GOT3 (cell line): ENCODE results near the gene RPS6KA3.
A peak's percentile ranks its signal among the peaks of the same experiment; 100 is the strongest.

Experiments used
- DNase-seq: peaks from one replicate; lab custom pipeline; 2025; ENCODE audit warnings: mixed read lengths; lab: John Stamatoyannopoulos, UW

Gene RPS6KA3

DNA sequence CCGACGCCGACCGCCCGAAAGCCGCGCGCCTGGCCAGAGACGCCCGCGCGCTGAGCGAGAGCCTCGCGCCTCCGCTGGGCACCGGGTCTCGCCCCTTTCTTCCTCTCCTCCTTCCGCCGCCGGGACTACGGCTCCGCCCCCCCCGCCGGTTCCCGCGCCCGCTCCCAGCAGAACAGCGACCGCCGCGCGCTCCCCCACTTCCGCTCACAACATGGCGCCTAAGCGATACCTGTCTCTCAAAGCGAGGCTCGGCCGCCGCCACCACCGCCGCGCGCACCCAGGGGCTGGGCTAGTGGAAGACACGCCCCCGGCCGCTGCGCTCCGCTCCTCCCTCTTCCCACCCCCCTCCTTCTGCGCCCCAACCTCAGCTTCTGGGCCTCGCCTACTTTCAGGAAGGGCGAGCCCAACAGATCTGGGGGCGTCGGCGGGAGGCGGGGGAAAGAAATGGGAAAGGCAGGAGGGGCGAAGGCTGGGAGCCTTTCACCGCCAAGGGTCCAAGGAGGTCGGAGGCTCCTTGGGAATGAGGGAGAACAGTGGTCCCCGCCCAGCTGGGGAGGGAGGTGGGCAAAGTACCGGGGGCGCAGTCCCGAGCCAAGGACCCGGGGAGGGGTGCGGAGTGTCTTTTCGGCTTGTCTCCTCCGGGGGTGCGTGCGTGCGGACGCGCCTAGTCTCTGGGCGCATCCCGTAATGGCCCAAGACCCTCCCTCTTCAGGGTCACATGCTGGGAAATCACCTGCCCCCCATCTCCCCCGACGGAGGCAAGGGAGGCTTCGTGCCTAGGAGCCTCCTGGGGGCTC lies at the start of gene RPS6KA3:
Gene RPS6KA3 (minus strand): TSS at position 100 of the 797 bp plus-strand sequence. CDS start 277 bp downstream, outside the sequence.
- peak; percentile 55 for DNase-seq

GRCh38 chrX:20315140-20315539 lies 48.4 kb upstream of the RPS6KA3 start:
- no peak for DNase-seq

- DNase-seq: no peak
These were observed 47.2 kb upstream of the RPS6KA3 start for GRCh38 chrX:20313899-20314298.

- no peak for DNase-seq
These were observed 45.3 kb upstream of the RPS6KA3 start for GRCh38 chrX:20312018-20312417.

- no peak for DNase-seq
These were observed 44.8 kb upstream of the RPS6KA3 start for GRCh38 chrX:20311505-20311904.

DNA sequence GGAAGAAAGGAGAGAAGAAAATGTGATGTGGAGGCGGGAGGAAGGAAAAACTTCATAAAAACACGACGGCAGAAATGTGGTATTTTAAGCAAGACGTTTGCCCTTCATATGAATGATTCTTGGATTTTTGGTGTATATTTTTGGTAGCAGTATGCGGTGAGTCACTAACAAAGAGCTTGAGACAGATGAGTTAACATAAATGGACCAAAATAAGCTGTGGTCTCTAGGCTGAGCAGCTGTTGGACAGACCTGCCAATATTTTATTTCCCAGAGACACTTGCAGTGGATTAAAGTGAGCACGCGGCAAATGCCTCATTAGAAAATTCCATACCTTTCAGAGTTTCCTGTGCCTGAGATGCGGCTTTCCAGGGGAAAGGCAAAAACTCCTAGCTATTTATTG lies 43.1 kb upstream of the RPS6KA3 start:
- DNase-seq: no peak

GRCh38 chrX:20306668-20307067 lies 40.0 kb upstream of the RPS6KA3 start:
- DNase-seq: no peak

DNA sequence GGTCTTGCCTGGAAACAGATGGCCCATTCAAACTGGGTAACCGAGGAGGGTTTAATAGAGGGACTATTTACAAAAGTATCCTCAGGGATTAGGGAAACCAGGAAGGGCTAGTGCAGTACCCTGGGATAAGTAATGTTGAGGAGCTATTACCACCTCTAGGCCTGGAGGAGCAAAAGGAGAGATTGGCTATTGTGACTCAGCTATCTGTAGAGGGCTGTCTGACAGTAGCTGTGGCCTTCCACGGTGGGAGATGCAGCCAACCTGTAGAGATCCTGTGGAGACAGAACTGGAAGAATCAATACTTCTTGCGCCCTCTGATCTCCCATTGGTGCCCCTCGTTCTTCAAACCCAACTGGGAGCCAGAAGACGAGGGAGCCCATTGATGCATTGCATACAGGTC lies 34.1 kb upstream of the RPS6KA3 start:
- DNase-seq: no peak

DNA sequence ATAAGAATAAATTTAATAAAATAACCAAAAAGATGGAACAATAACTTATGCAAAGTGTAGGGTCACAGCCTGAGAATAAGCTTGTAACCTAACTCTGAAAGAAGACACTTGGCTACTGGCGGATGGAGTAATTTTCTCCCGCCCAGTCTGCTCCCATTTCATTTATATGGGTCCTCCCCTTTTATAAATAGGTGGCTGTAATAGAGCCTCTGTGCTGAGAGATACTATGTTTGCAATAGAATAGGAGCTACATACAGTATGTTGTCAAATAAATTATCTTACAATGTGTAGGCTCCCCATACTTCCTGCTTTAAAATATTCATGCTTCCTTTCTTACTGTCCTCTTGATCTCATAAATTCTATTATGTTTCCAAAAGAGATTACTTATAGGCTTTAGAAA lies 28.2 kb upstream of the RPS6KA3 start:
- DNase-seq: no peak

- DNase-seq: no peak
These were observed 27.6 kb upstream of the RPS6KA3 start for GRCh38 chrX:20294284-20294683.

DNA sequence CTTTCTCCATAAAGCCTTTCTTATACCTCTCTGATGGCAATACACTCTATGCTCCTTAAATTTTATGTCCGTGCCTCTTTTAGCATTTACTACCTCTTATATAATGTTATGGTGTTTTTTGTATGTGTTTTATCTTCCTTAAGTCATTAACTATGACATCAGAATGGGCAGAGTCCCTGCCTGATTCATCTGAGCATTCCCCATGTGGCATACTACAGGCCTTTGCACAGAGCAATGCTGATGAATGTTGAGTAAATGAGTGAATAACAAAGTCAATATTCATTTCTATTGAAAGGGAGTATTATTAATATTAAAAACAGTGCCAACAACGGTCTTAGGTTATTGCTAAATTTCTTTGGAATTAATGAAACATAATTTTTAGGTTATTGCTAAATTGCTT lies 18.8 kb upstream of the RPS6KA3 start:
- no peak for DNase-seq

DNA sequence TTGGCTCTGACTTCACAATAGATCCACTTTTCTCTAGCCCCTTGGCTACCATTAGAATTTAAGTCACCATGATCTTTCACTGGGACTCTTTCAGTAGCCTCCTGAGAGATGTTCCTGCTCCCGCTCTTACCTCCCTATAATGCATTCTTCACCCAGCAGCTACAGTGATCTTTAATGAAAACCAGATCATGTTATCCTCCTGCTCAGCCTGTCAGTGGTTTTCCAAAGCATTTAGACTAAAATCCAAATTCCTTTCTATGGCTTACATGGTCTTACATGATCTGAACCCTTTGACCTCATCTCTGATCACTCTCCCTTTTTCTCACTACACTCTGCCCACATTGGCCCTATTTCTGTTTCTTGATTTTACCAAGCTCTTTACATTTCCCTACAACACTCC lies 18.3 kb upstream of the RPS6KA3 start:
- DNase-seq: no peak

DNA sequence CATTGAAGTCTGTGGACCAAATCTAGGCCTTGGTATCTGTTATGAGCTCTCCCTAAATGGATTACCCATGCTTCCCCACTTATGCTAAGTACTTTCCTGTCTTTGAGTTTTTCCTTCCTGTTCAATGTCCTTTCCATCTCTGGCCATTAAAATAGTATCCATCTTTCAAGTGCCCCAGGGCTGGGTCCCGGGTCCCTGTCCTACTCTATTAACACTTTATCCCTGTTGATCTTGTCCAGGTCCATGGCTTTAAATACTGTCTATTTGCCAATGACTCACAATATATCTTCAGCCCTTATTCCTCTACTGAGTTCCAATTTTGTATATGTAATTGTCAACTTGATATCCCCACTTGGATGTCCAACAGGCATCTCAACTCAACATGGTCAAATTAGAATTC lies 17.7 kb upstream of the RPS6KA3 start:
- no peak for DNase-seq

DNA sequence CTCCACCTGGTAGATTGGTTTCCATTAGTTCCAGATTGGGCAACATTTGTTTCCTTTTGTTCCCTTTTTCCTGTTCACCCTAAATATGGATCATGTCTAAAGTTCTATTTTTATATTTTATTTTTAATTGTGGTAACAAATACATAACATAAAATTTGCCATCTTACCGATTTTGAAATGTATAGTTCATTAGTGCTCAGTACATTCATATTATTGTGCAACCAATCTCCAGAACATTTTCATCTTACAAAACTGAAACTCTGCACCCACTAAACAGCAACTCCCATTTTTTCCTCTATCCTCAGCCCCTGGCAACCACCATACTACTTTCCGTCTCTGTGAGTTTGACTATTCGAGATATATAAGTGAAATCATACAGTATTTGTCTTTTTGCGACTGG lies 14.2 kb upstream of the RPS6KA3 start:
- DNase-seq: no peak

DNA sequence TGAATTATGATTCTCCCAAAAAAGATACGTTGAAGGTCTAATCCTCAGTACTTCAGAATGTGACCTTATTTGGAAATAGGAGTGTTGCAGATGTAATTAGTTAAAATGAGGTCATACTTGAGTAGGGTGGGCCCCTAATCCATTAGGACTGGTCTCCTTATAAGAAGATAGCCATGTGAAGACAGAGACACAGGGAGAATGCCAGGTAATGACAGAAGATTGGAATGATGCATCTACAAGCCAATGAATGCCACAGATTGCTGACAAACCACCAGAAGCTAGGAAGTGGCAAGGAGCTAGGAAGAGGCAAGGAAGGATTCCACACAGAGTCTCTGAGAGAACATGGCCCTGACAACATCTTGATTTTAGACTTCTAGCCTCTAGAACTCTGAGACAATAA lies 7.4 kb upstream of the RPS6KA3 start:
- no peak for DNase-seq

DNA sequence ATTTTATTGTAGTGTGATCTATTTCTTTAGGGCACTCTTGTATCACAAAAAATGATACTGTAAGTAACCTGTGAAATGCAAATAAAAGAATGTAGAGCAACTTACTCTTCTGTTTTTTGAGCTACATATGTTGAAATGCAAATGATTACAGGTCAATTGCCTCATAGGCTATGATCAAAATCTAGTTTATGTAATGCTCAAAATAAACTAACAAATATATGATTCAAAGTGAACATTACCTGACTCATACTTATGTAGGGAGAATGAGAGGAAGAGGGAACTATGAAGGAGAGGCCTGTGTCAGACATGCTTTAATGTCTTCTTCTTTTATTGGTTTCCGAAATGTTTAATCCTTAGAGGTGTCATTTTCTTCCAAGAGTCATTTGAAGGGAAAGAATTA lies 5.0 kb upstream of the RPS6KA3 start:
- DNase-seq: no peak

DNA sequence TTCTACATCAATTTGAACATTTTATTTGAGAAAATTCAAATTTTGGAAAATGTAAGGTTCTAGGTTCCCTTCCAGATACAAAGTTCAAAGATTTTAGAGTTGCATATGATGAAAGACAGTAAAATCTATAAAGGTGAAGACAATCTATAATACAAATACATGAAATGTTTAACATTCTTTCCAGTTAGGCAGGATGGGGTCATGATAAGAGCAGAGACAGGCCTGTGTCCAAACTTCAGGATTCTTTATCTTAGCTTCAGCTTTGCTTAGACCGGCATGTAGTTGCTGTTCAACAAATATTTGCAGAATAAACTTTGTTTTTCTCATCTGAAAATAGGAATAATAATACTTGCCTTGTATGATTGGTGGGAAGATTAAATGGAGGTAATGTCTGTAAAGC lies 4.5 kb upstream of the RPS6KA3 start:
- no peak for DNase-seq

DNA sequence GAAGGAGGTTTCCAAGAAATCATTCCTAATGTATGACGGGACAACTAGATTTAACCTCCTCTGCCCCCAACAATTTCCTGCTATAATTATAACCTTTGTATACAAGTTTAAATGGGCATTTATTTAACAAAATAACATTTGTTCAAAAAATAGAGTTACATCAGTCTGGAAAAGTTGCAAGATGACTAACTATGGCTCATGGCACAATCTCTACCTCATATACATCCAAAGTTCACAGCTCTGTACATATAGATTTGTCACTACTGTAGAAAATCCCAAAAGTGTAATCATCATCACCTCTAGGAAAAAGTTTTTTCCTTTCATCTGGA lies 3.8 kb upstream of the RPS6KA3 start:
- DNase-seq: no peak

GRCh38 chrX:20269848-20270561 lies 3.3 kb upstream of the RPS6KA3 start:
- no peak for DNase-seq

DNA sequence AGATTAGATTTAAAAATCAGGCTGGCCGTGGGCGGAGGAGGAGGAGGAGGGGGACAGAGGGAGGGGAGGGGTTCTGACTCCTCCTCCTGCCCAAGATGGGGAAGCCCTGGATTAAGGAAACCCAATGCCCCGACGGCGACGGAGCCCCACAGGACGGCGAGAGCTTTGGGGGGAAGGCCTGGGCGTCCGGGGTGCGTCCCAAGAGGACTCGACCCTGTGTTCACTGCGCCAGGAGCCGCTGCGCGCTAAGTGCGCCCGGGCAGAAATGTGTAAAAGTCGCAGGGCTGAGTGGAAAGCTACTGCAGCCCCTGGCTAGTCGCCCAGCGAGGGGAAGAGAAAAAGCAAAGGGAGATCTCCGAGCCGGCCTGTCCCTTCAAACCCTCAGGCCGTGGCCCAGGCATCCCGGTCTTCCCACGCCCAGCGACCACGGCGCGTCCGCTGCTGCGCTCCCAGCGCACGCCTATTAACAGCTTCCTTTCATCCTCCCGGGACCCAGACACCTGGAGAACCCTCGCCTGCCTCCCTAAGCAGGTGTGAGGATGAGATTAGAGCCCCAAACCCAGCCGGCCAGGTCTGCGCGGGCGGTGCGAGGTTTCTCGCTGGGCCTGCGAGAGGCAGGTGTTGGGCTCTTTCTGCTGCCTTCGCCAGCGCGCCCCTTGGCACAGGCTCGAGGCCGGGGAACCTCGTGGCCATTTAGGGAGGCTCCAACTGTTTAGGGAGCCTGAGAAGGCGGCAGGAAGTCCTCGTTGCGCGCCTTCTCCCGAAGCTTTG lies 1.4 kb upstream of the RPS6KA3 start:
- DNase-seq: no peak

GRCh38 chrX:20267607-20267930 lies 860 bp upstream of the RPS6KA3 start:
- DNase-seq: no peak

GRCh38 chrX:20265726-20266681 lies 705 bp downstream of the RPS6KA3 start:
- DNase-seq: no peak
